ENCODE measurements around the gene ACTR10.

The ACTR10 gene

DNA sequence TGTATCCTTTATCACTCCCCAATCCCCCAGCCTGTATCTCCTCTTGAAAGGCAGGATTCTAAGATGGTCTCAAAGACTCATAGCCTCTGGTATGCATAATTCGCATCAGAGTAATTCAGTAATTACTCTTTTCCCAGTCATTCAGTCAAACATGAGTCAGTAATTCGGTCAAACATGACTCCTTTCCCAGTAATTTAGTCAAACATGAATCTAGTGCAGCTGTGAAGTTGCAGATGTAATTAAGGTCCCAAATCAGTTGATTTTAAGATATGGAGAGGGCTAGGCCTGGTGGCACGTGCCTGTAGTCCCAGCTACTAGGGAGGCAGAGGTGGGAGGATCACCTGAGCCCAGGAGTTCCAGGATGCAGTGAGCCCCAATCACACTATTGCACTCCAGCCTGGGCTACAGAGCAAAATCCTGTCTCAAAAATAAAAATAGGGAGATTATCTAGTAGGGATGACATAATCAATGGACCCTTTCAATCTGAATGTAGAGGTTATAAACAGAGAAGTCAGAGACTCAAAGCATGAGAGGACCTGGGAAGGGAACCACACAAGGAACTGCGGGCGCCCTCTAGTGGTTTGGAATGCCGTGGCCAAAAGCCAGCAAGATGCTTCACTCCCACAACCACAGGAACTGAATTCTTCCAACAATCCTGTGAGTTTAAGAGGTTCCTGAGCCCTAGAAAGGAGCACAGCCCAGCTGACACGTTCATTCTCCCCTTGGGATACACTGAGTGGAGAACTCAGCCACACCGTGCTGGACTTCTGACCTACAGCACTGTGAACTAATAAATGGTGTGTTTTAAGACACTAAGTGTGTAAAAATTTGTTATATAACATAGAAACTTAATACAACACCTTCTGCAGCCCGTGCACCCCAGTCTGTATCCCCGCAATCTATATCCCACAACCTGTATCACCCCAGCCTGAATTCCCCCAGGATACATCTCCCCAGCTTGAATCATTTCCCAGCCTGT lies 33.7 kb upstream of the ACTR10 start:
- peak; percentile 35 for DNase-seq (ENCODE audit: low read depth)
- no peak overlapping the region for H3K4me3 ChIP-seq (ENCODE audit: low read depth, low read length)
- TF ChIP-seq CTCF (IDR thresholded peaks at IDR 0.05; ENCODE audit: control insufficient read depth, extremely low read depth, insufficient read depth): peak; percentile 80

DNA sequence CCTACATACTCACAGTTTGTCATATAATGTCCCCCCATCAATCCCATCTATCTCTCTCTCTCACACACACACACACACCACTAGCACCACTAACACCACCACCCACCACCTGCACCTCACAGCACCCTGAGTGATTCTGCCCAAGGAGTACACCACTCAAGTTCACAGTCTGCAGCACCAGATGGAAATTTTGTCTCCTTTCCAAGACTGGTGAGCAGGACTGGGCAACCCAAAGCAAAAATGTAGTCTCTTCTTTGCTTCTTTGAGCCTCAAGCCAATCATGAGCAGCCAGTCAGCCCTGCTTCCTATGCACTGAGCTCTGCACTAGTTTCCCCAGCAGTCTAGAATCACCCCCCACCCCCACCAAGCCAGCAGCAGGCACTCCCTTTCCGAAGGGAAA lies 32.9 kb upstream of the ACTR10 start:
- TF ChIP-seq CTCF (IDR thresholded peaks at IDR 0.05; ENCODE audit: control insufficient read depth, extremely low read depth, insufficient read depth): no peak
- no peak overlapping the region for H3K4me3 ChIP-seq (ENCODE audit: low read depth, low read length)
- DNase-seq (ENCODE audit: low read depth): no peak

- no peak for DNase-seq (ENCODE audit: low read depth)
- no peak overlapping the region for H3K4me3 ChIP-seq (ENCODE audit: low read depth, low read length)
- no peak for TF ChIP-seq CTCF (IDR thresholded peaks at IDR 0.05; ENCODE audit: control insufficient read depth, extremely low read depth, insufficient read depth)
These were observed 32.1 kb upstream of the ACTR10 start for GRCh38 chr14:58167891-58168290.

- no peak for TF ChIP-seq CTCF (IDR thresholded peaks at IDR 0.05; ENCODE audit: control insufficient read depth, extremely low read depth, insufficient read depth)
- no peak overlapping the region for H3K4me3 ChIP-seq (ENCODE audit: low read depth, low read length)
- DNase-seq (ENCODE audit: low read depth): peak; percentile 88
These were observed 28.9 kb upstream of the ACTR10 start for GRCh38 chr14:58171090-58171489.

DNA sequence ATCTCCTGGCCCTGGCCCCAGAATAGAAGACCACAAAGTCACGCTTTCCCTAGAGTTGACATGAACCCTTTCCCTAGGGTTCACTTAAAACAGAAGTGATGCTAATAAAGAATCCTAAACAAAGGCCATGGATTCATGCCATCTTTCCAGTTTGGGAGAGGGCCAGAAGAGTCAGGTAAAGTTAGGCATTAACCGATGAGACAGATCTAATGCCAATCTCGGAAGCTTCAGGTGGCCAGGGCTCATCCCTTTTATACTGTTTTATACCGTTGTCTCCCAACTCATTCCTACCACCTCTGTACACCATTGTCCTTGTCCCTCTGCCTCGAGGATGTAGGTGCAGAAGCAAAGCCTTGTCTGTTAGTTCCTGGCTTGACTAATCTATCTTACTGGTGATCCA lies 22.8 kb upstream of the ACTR10 start:
- H3K4me3 ChIP-seq (ENCODE audit: low read depth, low read length): no peak overlapping the region
- no peak for DNase-seq (ENCODE audit: low read depth)
- TF ChIP-seq CTCF (IDR thresholded peaks at IDR 0.05; ENCODE audit: control insufficient read depth, extremely low read depth, insufficient read depth): no peak

- no peak for DNase-seq (ENCODE audit: low read depth)
- no peak overlapping the region for H3K4me3 ChIP-seq (ENCODE audit: low read depth, low read length)
- no peak for TF ChIP-seq CTCF (IDR thresholded peaks at IDR 0.05; ENCODE audit: control insufficient read depth, extremely low read depth, insufficient read depth)
These were observed 10.8 kb upstream of the ACTR10 start for GRCh38 chr14:58189176-58189575.

Measured in LNCaP clone FGC (cell line).